Prostate gland (tissue), 2 donors: Measurements from ENCODE around the gene NAGS.
"Not testable (repeated sequence)": the region's sequence is repeated elsewhere in the genome, so short reads cannot be mapped to it uniquely, and the experiment has no call there.

Experiments
- POLR2A ChIP-seq: fragments of 450-650 bp; IDR thresholded peaks from one replicate; pipeline ENCODE4 v1.6.1; 2016; ENCODE audit warnings: antibody characterized with exemption, mild to moderate bottlenecking
- POLR2AphosphoS5 ChIP-seq: sonication (generic); formaldehyde crosslinking; IDR thresholded peaks from one replicate; pipeline ENCODE4 v1.6.1; 2017; ENCODE audit warnings: antibody characterized with exemption
- TF ChIP-seq, protein P1 (sequence below), 4 experiments: fragments of 200-600 bp in 2 of 4; fragments of 450-650 bp in 2 of 4; sonication (generic) in 2 of 4; IDR thresholded peaks; 1 replicate in 3 of 4; 2 replicates in 1 of 4; pipeline ENCODE4 v1.5.1; 2016 to 2019; ENCODE audit warnings: antibody characterized with exemption in 4 of 4, mild to moderate bottlenecking in 2 of 4, moderate library complexity in 2 of 4

DNA sequence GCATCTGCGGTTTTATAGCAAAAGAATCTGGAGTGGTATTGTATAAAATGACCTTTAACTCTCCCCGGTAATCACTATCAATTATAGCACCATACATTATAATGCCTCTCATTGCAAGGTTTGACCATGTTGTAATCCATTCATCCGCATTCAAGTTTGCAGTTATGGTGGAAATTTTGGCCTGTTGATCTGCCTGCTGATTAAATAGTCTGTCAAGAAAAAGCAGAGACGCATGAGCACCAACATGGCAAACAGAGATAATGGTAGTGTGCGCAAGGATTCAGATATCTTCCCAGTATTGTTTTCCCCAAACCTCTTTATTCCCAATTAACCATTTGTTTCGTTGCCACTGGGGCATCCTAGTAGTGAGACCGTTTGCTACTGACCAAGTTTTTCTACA is 16.8 kb downstream of the NAGS start:
- TF ChIP-seq, protein P1, sequence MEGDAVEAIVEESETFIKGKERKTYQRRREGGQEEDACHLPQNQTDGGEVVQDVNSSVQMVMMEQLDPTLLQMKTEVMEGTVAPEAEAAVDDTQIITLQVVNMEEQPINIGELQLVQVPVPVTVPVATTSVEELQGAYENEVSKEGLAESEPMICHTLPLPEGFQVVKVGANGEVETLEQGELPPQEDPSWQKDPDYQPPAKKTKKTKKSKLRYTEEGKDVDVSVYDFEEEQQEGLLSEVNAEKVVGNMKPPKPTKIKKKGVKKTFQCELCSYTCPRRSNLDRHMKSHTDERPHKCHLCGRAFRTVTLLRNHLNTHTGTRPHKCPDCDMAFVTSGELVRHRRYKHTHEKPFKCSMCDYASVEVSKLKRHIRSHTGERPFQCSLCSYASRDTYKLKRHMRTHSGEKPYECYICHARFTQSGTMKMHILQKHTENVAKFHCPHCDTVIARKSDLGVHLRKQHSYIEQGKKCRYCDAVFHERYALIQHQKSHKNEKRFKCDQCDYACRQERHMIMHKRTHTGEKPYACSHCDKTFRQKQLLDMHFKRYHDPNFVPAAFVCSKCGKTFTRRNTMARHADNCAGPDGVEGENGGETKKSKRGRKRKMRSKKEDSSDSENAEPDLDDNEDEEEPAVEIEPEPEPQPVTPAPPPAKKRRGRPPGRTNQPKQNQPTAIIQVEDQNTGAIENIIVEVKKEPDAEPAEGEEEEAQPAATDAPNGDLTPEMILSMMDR (IDR thresholded peaks at IDR 0.05), result not testable (repeated sequence)
- not testable (repeated sequence) for TF ChIP-seq POLR2A, POLR2AphosphoS5
